HG03565 (cell line): ENCODE measurements around the gene XPNPEP1.

ENCODE experiments used
- ATAC-seq: cut with Tn5 transposase; IDR thresholded peaks from one replicate; pipeline ENCODE4 v1.9.1; 2021; ENCODE audit warnings: mild to moderate bottlenecking, moderate library complexity; ENCODE audit not compliant: unreplicated experiment

The XPNPEP1 gene

GRCh38 chr10:109820620-109821405 is 102.5 kb downstream of the XPNPEP1 start:
- no peak for ATAC-seq

- ATAC-seq = no peak
Observed at GRCh38 chr10:109819807-109820206, 103.5 kb downstream of the XPNPEP1 start.
